Measurements from ENCODE around the gene PDAP1. TPM values are rescaled to one million over a fixed set of nuclear protein-coding genes. Genes with fewer than 3 reads are reported as not detected.
A peak's percentile ranks its signal among the peaks of the same experiment; 100 is the strongest.
"Not testable (repeated sequence)": the region's sequence is repeated elsewhere in the genome, so short reads cannot be mapped to it uniquely, and the experiment has no call there.

Gene PDAP1
- polyA plus RNA-seq, 1 experiment = 60.2 TPM

- ChIA-PET CTCF (interaction anchor here (0.6 kb wide), 2 partner anchors 21 to 420 kb away, joined by 3 to 4 read pairs; no protein-coding TSS in a partner anchor), POLR2A (interaction anchor here (0.9 to 2.0 kb wide), 4 partner anchors 8 to 62 kb away, joined by 3 to 8 read pairs (median 3); partner anchors contain the start of genes BUD31, PDAP1 and ZNF394)
- Histone ChIP-seq H3K27me3 (ENCODE audit: control insufficient read depth, insufficient read depth, low read length) (no peaks in the 10 kb centered on the region), H3K27ac (ENCODE audit: low read depth, low read length) (peak overlapping the region; percentile 57), H3K9me3 (ENCODE audit: control insufficient read depth, insufficient read depth, low read length) (no peaks in the 10 kb centered on the region; the same call in 1 of the 2 replicates), H3K4me3 (ENCODE audit: low read depth, low read length) (peak overlapping the region; percentile 94)
- DNase-seq (ENCODE audit: low read depth, low spot score) = no peak
- TF ChIP-seq CTCF (IDR thresholded peaks at IDR 0.05; ENCODE audit: low read depth, low read length) = no peak
Observed at GRCh38 chr7:99437946-99438572, 29.7 kb upstream of the PDAP1 start.

- no peaks in the 10 kb centered on the region for H3K27me3 ChIP-seq (ENCODE audit: control insufficient read depth, insufficient read depth, low read length)
- POLR2A ChIA-PET = no interaction called here
- no peak for TF ChIP-seq CTCF (IDR thresholded peaks at IDR 0.05; ENCODE audit: low read depth, low read length)
Observed at GRCh38 chr7:99433158-99433557, 24.8 kb upstream of the PDAP1 start.

GRCh38 chr7:99431756-99432540, 23.6 kb upstream of the PDAP1 start:
- CTCF ChIA-PET; H3K27me3 ChIP-seq (ENCODE audit: control insufficient read depth, insufficient read depth, low read length); POLR2A ChIA-PET; DNase-seq (ENCODE audit: low read depth, low spot score); H3K27ac ChIP-seq (ENCODE audit: low read depth, low read length); H3K9me3 ChIP-seq (ENCODE audit: control insufficient read depth, insufficient read depth, low read length); H3K4me3 ChIP-seq (ENCODE audit: low read depth, low read length): not testable (repeated sequence)

More at GRCh38 chr7:99433158-99433557, 24.8 kb upstream of the PDAP1 start:
- CTCF ChIA-PET = no interaction called here
- DNase-seq (ENCODE audit: low read depth, low spot score) = no peak
- H3K9me3 ChIP-seq (ENCODE audit: control insufficient read depth, insufficient read depth, low read length) = no peaks in the 10 kb centered on the region
- H3K27ac ChIP-seq (ENCODE audit: low read depth, low read length) = no peak overlapping the region
- no peak overlapping the region for H3K4me3 ChIP-seq (ENCODE audit: low read depth, low read length)

- no peak for DNase-seq (ENCODE audit: low read depth, low spot score)
- Histone ChIP-seq H3K27me3 (ENCODE audit: control insufficient read depth, insufficient read depth, low read length) (no peaks in the 10 kb centered on the region), H3K4me3 (ENCODE audit: low read depth, low read length) (no peak overlapping the region), H3K9me3 (ENCODE audit: control insufficient read depth, insufficient read depth, low read length) (no peaks in the 10 kb centered on the region; the same call in 1 of the 2 replicates), H3K27ac (ENCODE audit: low read depth, low read length) (no peak overlapping the region)
- TF ChIP-seq CTCF (IDR thresholded peaks at IDR 0.05; ENCODE audit: low read depth, low read length) = no peak
- CTCF ChIA-PET = interaction anchor here (0.9 kb wide), 1 partner anchor 550 kb away, joined by 3 read pairs; no protein-coding TSS in a partner anchor
- POLR2A ChIA-PET = interaction anchor here (1.3 kb wide), 1 partner anchor 9 kb away, joined by 3 read pairs; the partner anchor contains the start of genes CPSF4 and PTCD1
Observed at GRCh38 chr7:99429756-99430155, 21.4 kb upstream of the PDAP1 start.

GRCh38 chr7:99428972-99429566, 20.7 kb upstream of the PDAP1 start:
- no peaks in the 10 kb centered on the region; the same call in 1 of the 2 replicates for H3K9me3 ChIP-seq (ENCODE audit: control insufficient read depth, insufficient read depth, low read length)
- H3K27me3 ChIP-seq (ENCODE audit: control insufficient read depth, insufficient read depth, low read length) = no peaks in the 10 kb centered on the region
- DNase-seq (ENCODE audit: low read depth, low spot score) = no peak
- no peak overlapping the region for H3K4me3 ChIP-seq (ENCODE audit: low read depth, low read length)
- no peak overlapping the region for H3K27ac ChIP-seq (ENCODE audit: low read depth, low read length)
- TF ChIP-seq CTCF (IDR thresholded peaks at IDR 0.05; ENCODE audit: low read depth, low read length) = no peak
- ChIA-PET CTCF (interaction anchor here (0.9 kb wide), 1 partner anchor 550 kb away, joined by 3 read pairs; no protein-coding TSS in a partner anchor), POLR2A (interaction anchor here (1.3 kb wide), 1 partner anchor 10 kb away, joined by 3 read pairs; the partner anchor contains the start of genes CPSF4 and PTCD1)
